SU-DHL-6 (cell line): ENCODE data around the gene GPX3.

Experiments
- CTCF ChIP-seq: fragments of 200-600 bp; sonication (generic); IDR thresholded peaks from one replicate; pipeline ENCODE4 v1.5.1; 2017; ENCODE audit warnings: antibody characterized with exemption, mild to moderate bottlenecking, low read length, moderate library complexity; ENCODE audit not compliant: insufficient read depth, poor library complexity, severe bottlenecking
- EZH2phosphoT487 ChIP-seq: fragments of 200-600 bp; sonication (generic), shearing (Covaris generic); conservative IDR thresholded peaks from 2 replicates; pipeline ENCODE4 v1.6.1; 2018; ENCODE audit warnings: mild to moderate bottlenecking, antibody characterized with exemption, low read length, moderate library complexity, mixed read lengths

- TF ChIP-seq CTCF (no peak), EZH2phosphoT487 (no peak)
Observed at GRCh38 chr5:151072630-151073025, 52.2 kb downstream of the GPX3 start.
